Spinal cord (tissue), 10 donors: Measurements from ENCODE around the gene PIGK. TPM values are rescaled to one million over a fixed set of nuclear protein-coding genes. Genes with fewer than 3 reads are reported as not detected.
A peak's percentile ranks its signal among the peaks of the same experiment; 100 is the strongest.
"Not testable (repeated sequence)": the region's sequence is repeated elsewhere in the genome, so short reads cannot be mapped to it uniquely, and the experiment has no call there.

Source experiments
- DNase-seq, 6 donors: peaks; one replicate each; pipeline versions ENCODE4 v3.0.0 to v3.0.0-alpha.2; 2013 to 2015; ENCODE audit warnings: low spot score in 6 of 6, low read depth in 4 of 6
- H3K27ac ChIP-seq: one replicate; pipeline ENCODE4 v1.5.1; 2013; ENCODE audit warnings: low read depth, low read length, control low read depth
- H3K27me3 ChIP-seq: one replicate; pipeline ENCODE4 v1.6.1; 2013; ENCODE audit warnings: low read length; ENCODE audit not compliant: control insufficient read depth, insufficient read depth
- H3K36me3 ChIP-seq: one replicate; pipeline ENCODE4 v1.6.1; 2013; ENCODE audit warnings: low read length; ENCODE audit not compliant: control insufficient read depth, insufficient read depth
- H3K4me1 ChIP-seq: one replicate; pipeline ENCODE4 v1.6.1; 2013; ENCODE audit warnings: low read length; ENCODE audit not compliant: control insufficient read depth, insufficient read depth
- H3K4me3 ChIP-seq: one replicate; pipeline ENCODE4 v1.5.1; 2013; ENCODE audit warnings: low read depth, low read length, control low read depth
- H3K9me3 ChIP-seq: one replicate; pipeline ENCODE4 v1.6.1; 2013; ENCODE audit warnings: low read length; ENCODE audit not compliant: control insufficient read depth, insufficient read depth
- WGBS: methylation state at CpG from one replicate; pipeline ENCODE4 v1.1.5; 2013; ENCODE audit warnings: missing lambda C conversion rate; ENCODE audit not compliant: insufficient coverage; 5-methylcytosine and 5-hydroxymethylcytosine counted together
- polyA plus RNA-seq, 2 donors: library from polyadenylated mRNA; unstranded; fragments of 120-200 nt; gene quantifications; one replicate each; pipeline ENCODE4 v1.2.1, GENCODE V29; 2013; ENCODE audit not compliant: insufficient read length in 2 of 2
- total RNA-seq, 2 donors: library from RNA; depleted of rRNA in 1 of 2; stranded (reverse); fragments of 120-200 nt in 1 of 2; fragments of >200 nt in 1 of 2; gene quantifications; one replicate each; pipeline versions ENCODE4 v1.2.3 to v1.2.4, GENCODE V29; 2013 to 2014
- donor health status: healthy.

The PIGK gene
- total and polyA plus RNA-seq, 4 donors, result 28.4 to 48.3 (median 39.3) TPM

GRCh38 chr1:77202751-77203150 lies 16.5 kb downstream of the PIGK start:
- H3K9me3 ChIP-seq, result no peaks in the 10 kb centered on the region
- no peaks in the 10 kb centered on the region for H3K27me3 ChIP-seq
- no peaks in the 10 kb centered on the region for H3K4me1 ChIP-seq
- no peak overlapping the region for H3K27ac ChIP-seq
- WGBS, result no CpG with 5 or more reads among the region's 3 CpGs
- DNase-seq, result no peak
- H3K4me3 ChIP-seq, result no peak overlapping the region
- no peaks in the 10 kb centered on the region for H3K36me3 ChIP-seq

GRCh38 chr1:77200806-77201205 lies 18.4 kb downstream of the PIGK start:
- no peak for DNase-seq
- Histone ChIP-seq H3K27ac (no peak overlapping the region), H3K4me1 (no peaks in the 10 kb centered on the region), H3K4me3 (no peak overlapping the region), H3K27me3 (no peaks in the 10 kb centered on the region), H3K9me3 (no peaks in the 10 kb centered on the region), H3K36me3 (no peaks in the 10 kb centered on the region)
- WGBS, result no CpG with 5 or more reads among the region's 2 CpGs

GRCh38 chr1:77200293-77200692 lies 18.9 kb downstream of the PIGK start:
- no peaks in the 10 kb centered on the region for H3K9me3 ChIP-seq
- H3K4me3 ChIP-seq, result no peak overlapping the region
- no peaks in the 10 kb centered on the region for H3K36me3 ChIP-seq
- no peaks in the 10 kb centered on the region for H3K4me1 ChIP-seq
- no peaks in the 10 kb centered on the region for H3K27me3 ChIP-seq
- DNase-seq, result no peak
- H3K27ac ChIP-seq, result no peak overlapping the region

GRCh38 chr1:77197351-77197750 lies 21.9 kb downstream of the PIGK start:
- H3K27ac ChIP-seq, result no peak overlapping the region
- WGBS, result 100% methylated on average over 1 of the region's 3 CpGs
- H3K36me3 ChIP-seq, result no peaks in the 10 kb centered on the region
- no peaks in the 10 kb centered on the region for H3K27me3 ChIP-seq
- H3K4me3 ChIP-seq, result no peak overlapping the region
- H3K9me3 ChIP-seq, result no peaks in the 10 kb centered on the region
- no peaks in the 10 kb centered on the region for H3K4me1 ChIP-seq
- no peak for DNase-seq

- Histone ChIP-seq H3K36me3 (no peaks in the 10 kb centered on the region), H3K27ac (no peak overlapping the region), H3K9me3 (no peaks in the 10 kb centered on the region), H3K4me3 (no peak overlapping the region), H3K27me3 (no peaks in the 10 kb centered on the region), H3K4me1 (no peaks in the 10 kb centered on the region)
- DNase-seq, result no peak
Measured at GRCh38 chr1:77193951-77194350, 25.3 kb downstream of the PIGK start.

GRCh38 chr1:77188770-77189169 lies 30.5 kb downstream of the PIGK start:
- DNase-seq, result no peak
- Histone ChIP-seq H3K27me3 (no peaks in the 10 kb centered on the region), H3K4me3 (no peak overlapping the region), H3K4me1 (no peaks in the 10 kb centered on the region), H3K36me3 (no peaks in the 10 kb centered on the region), H3K27ac (no peak overlapping the region), H3K9me3 (no peaks in the 10 kb centered on the region)
- WGBS, result no CpG with 5 or more reads among the region's 4 CpGs

- not testable (repeated sequence) for DNase-seq, H3K27ac ChIP-seq, H3K4me3 ChIP-seq, H3K36me3 ChIP-seq, H3K4me1 ChIP-seq, H3K27me3 ChIP-seq, H3K9me3 ChIP-seq
- 80% methylated on average over 1 of the region's 4 CpGs for WGBS
Measured at GRCh38 chr1:77186907-77187306, 32.3 kb downstream of the PIGK start.

- no peak for DNase-seq
- H3K27ac ChIP-seq, result no peak overlapping the region
- no peaks in the 10 kb centered on the region for H3K36me3 ChIP-seq
- WGBS, result no CpG with 5 or more reads among the region's 2 CpGs
- no peaks in the 10 kb centered on the region for H3K27me3 ChIP-seq
- no peak overlapping the region for H3K4me3 ChIP-seq
- H3K4me1 ChIP-seq, result no peaks in the 10 kb centered on the region
- peaks cover 3% of the 10 kb centered on the region for H3K9me3 ChIP-seq
Measured at GRCh38 chr1:77182083-77182482, 37.1 kb downstream of the PIGK start.

GRCh38 chr1:77179632-77180031 lies 39.6 kb downstream of the PIGK start:
- no peak overlapping the region for H3K4me3 ChIP-seq
- H3K4me1 ChIP-seq, result no peaks in the 10 kb centered on the region
- WGBS, result no CpG with 5 or more reads among the region's 1 CpG
- no peak overlapping the region for H3K27ac ChIP-seq
- no peaks in the 10 kb centered on the region for H3K36me3 ChIP-seq
- H3K27me3 ChIP-seq, result no peaks in the 10 kb centered on the region
- H3K9me3 ChIP-seq, result peaks cover 5% of the 10 kb centered on the region
- DNase-seq, result no peak

GRCh38 chr1:77175230-77175844 lies 43.9 kb downstream of the PIGK start:
- no peaks in the 10 kb centered on the region for H3K36me3 ChIP-seq
- H3K4me3 ChIP-seq, result no peak overlapping the region
- H3K9me3 ChIP-seq, result peaks cover 7% of the 10 kb centered on the region
- 100% methylated on average over 1 of the region's 3 CpGs for WGBS
- no peaks in the 10 kb centered on the region for H3K27me3 ChIP-seq
- no peak overlapping the region for H3K27ac ChIP-seq
- no peaks in the 10 kb centered on the region for H3K4me1 ChIP-seq
- peak in 1 of 6 donors; percentile 3 for DNase-seq
